Mesenchymal stem cell (in vitro differentiated cells and primary cell): ENCODE results near the gene SLC28A1.

Source experiments
- DNase-seq: peaks from one replicate; pipeline ENCODE4 v3.0.0-alpha.2; 2013
- H2AFZ ChIP-seq: one replicate; pipeline ENCODE4 v1.6.1; 2013; ENCODE audit warnings: low read depth, mild to moderate bottlenecking, control low read depth, inconsistent platforms, low read length, moderate library complexity
- H2AK5ac ChIP-seq: 2 replicates; pipeline ENCODE4 v1.6.1; 2013; ENCODE audit warnings: low read length, moderate library complexity, mild to moderate bottlenecking, inconsistent platforms; ENCODE audit not compliant: severe bottlenecking
- H2BK120ac ChIP-seq: one replicate; pipeline ENCODE4 v1.6.1; 2013; ENCODE audit warnings: low read depth, mild to moderate bottlenecking, inconsistent platforms, low read length, moderate library complexity
- H2BK12ac ChIP-seq, 2 experiments: one replicate each; pipeline ENCODE4 v1.6.1; 2013; ENCODE audit warnings: inconsistent platforms in 2 of 2, low read length in 2 of 2, mild to moderate bottlenecking in 2 of 2, moderate library complexity in 2 of 2, control low read depth in 1 of 2
- H2BK15ac ChIP-seq: one replicate; pipeline ENCODE4 v1.6.1; 2013; ENCODE audit warnings: mild to moderate bottlenecking, low read depth, inconsistent platforms; ENCODE audit not compliant: poor library complexity, severe bottlenecking
- H2BK5ac ChIP-seq: 2 replicates; pipeline ENCODE4 v1.6.1; 2013; ENCODE audit warnings: low read depth, mild to moderate bottlenecking, low read length, control low read depth, inconsistent platforms; ENCODE audit not compliant: poor library complexity, severe bottlenecking
- H3K14ac ChIP-seq, 2 experiments: one replicate each; pipeline ENCODE4 v1.6.1; 2013; ENCODE audit warnings: inconsistent platforms in 2 of 2, low read length in 2 of 2, control low read depth in 1 of 2, mild to moderate bottlenecking in 1 of 2, moderate library complexity in 1 of 2
- H3K18ac ChIP-seq, 2 experiments: one replicate each; pipeline ENCODE4 v1.6.1; 2013; ENCODE audit warnings: inconsistent platforms in 2 of 2, low read length in 2 of 2, control low read depth in 1 of 2, low read depth in 1 of 2, mild to moderate bottlenecking in 1 of 2
- H3K23ac ChIP-seq, 2 experiments: one replicate each; pipeline ENCODE4 v1.6.1; 2013; ENCODE audit warnings: inconsistent platforms in 2 of 2, low read length in 2 of 2, mild to moderate bottlenecking in 2 of 2, moderate library complexity in 2 of 2, control low read depth in 1 of 2
- H3K27ac ChIP-seq: 2 replicates; pipeline ENCODE4 v1.5.1; 2013; ENCODE audit warnings: mild to moderate bottlenecking, moderate library complexity, low read length, control low read depth, inconsistent platforms; ENCODE audit not compliant: poor library complexity, severe bottlenecking
- H3K27me3 ChIP-seq, 2 experiments: 2 replicates each; pipeline versions ENCODE4 v1.6.1 to v1.7.0; 2013; ENCODE audit warnings: low read length in 2 of 2, mild to moderate bottlenecking in 2 of 2, moderate library complexity in 2 of 2, control low read depth in 1 of 2, inconsistent platforms in 1 of 2; ENCODE audit not compliant: control insufficient read depth in 1 of 2, insufficient read depth in 1 of 2
- H3K36me3 ChIP-seq, 2 experiments: 2 replicates each; pipeline versions ENCODE4 v1.6.1 to v1.7.0; 2013; ENCODE audit warnings: low read length in 2 of 2, control low read depth in 1 of 2, inconsistent platforms in 1 of 2, low read depth in 1 of 2, mild to moderate bottlenecking in 1 of 2; ENCODE audit not compliant: insufficient read depth in 2 of 2, control insufficient read depth in 1 of 2
- H3K4ac ChIP-seq, 2 experiments: one replicate each; pipeline ENCODE4 v1.6.1; 2013; ENCODE audit warnings: inconsistent platforms in 2 of 2, low read length in 2 of 2, mild to moderate bottlenecking in 2 of 2, moderate library complexity in 2 of 2, control low read depth in 1 of 2, low read depth in 1 of 2
- H3K4me1 ChIP-seq: 2 replicates; pipeline ENCODE4 v1.6.1; 2013; ENCODE audit warnings: low read depth, low read length, control low read depth; ENCODE audit not compliant: control insufficient read depth, insufficient read depth
- H3K4me2 ChIP-seq: 2 replicates; pipeline ENCODE4 v1.6.1; 2013; ENCODE audit warnings: low read length, mild to moderate bottlenecking, inconsistent platforms; ENCODE audit not compliant: poor library complexity, severe bottlenecking
- H3K4me3 ChIP-seq, 2 experiments: 2 replicates each; pipeline versions ENCODE4 v1.5.1 to v1.7.0; 2013; ENCODE audit warnings: low read length in 2 of 2, mild to moderate bottlenecking in 2 of 2, control low read depth in 1 of 2, low read depth in 1 of 2; ENCODE audit not compliant: insufficient read depth in 1 of 2
- H3K79me1 ChIP-seq: replicated peaks from 2 replicates; pipeline ENCODE4 v1.6.1; 2013; ENCODE audit warnings: mild to moderate bottlenecking, control low read depth, low read length, inconsistent platforms; ENCODE audit not compliant: poor library complexity, severe bottlenecking
- H3K9ac ChIP-seq: 2 replicates; pipeline ENCODE4 v1.7.0; 2013; ENCODE audit warnings: mild to moderate bottlenecking, low read length, moderate library complexity
- H3K9me3 ChIP-seq: 2 replicates; pipeline ENCODE4 v1.7.0; 2013; ENCODE audit warnings: mild to moderate bottlenecking, low read length; ENCODE audit not compliant: control insufficient read depth
- H4K8ac ChIP-seq: one replicate; pipeline ENCODE4 v1.6.1; 2013; ENCODE audit warnings: inconsistent platforms, mild to moderate bottlenecking, low read length, moderate library complexity
- H4K91ac ChIP-seq: one replicate; pipeline ENCODE4 v1.6.1; 2013; ENCODE audit warnings: mild to moderate bottlenecking, low read length, inconsistent platforms
- WGBS: methylation state at CpG from one replicate; pipeline ENCODE4 v1.1.7; 2013; ENCODE audit warnings: mixed read lengths; 5-methylcytosine and 5-hydroxymethylcytosine counted together

Gene SLC28A1

GRCh38 chr15:84909029-84909428 is 24.6 kb downstream of the SLC28A1 start:
- DNase-seq, result no peak
- no peak overlapping the region for H2AFZ ChIP-seq
- H4K91ac ChIP-seq, result no peak overlapping the region
- no peak overlapping the region for H3K27ac ChIP-seq
- H2AK5ac ChIP-seq, result no peak overlapping the region
- no peak overlapping the region for H3K4me3 ChIP-seq
- no peaks in the 10 kb centered on the region for H3K79me1 ChIP-seq
- H2BK15ac ChIP-seq, result no peak overlapping the region
- no peak overlapping the region for H3K18ac ChIP-seq
- H3K9me3 ChIP-seq, result no peaks in the 10 kb centered on the region
- H3K9ac ChIP-seq, result no peak overlapping the region
- WGBS, result 58% methylated on average over 2 of the region's 3 CpGs
- no peak overlapping the region for H3K4ac ChIP-seq
- no peak overlapping the region for H3K23ac ChIP-seq
- no peaks in the 10 kb centered on the region for H3K36me3 ChIP-seq
- H3K14ac ChIP-seq, result no peak overlapping the region
- H2BK12ac ChIP-seq, result no peak overlapping the region
- H3K4me2 ChIP-seq, result no peak overlapping the region
- H3K27me3 ChIP-seq, result no peaks in the 10 kb centered on the region
- H2BK120ac ChIP-seq, result no peak overlapping the region
- no peak overlapping the region for H4K8ac ChIP-seq
- peaks cover 24% of the 10 kb centered on the region for H3K4me1 ChIP-seq
- no peak overlapping the region for H2BK5ac ChIP-seq

GRCh38 chr15:84909782-84910181 is 25.3 kb downstream of the SLC28A1 start:
- H4K8ac ChIP-seq, result no peak overlapping the region
- H3K27me3 ChIP-seq, result no peaks in the 10 kb centered on the region
- H2BK15ac ChIP-seq, result no peak overlapping the region
- no peak overlapping the region for H3K23ac ChIP-seq
- no peaks in the 10 kb centered on the region for H3K79me1 ChIP-seq
- H3K4me3 ChIP-seq, result no peak overlapping the region
- H2BK12ac ChIP-seq, result no peak overlapping the region
- H3K4ac ChIP-seq, result no peak overlapping the region
- 92% methylated on average over 4 of the region's 4 CpGs for WGBS
- H3K27ac ChIP-seq, result no peak overlapping the region
- H3K18ac ChIP-seq, result no peak overlapping the region
- H2AFZ ChIP-seq, result no peak overlapping the region
- H2BK120ac ChIP-seq, result no peak overlapping the region
- H2AK5ac ChIP-seq, result peak overlapping the region; percentile 33
- no peaks in the 10 kb centered on the region for H3K9me3 ChIP-seq
- H3K14ac ChIP-seq, result no peak overlapping the region
- H3K9ac ChIP-seq, result no peak overlapping the region
- H3K4me2 ChIP-seq, result no peak overlapping the region
- no peaks in the 10 kb centered on the region for H3K36me3 ChIP-seq
- no peak overlapping the region for H2BK5ac ChIP-seq
- H4K91ac ChIP-seq, result no peak overlapping the region
- DNase-seq, result no peak
- peaks cover 29% of the 10 kb centered on the region for H3K4me1 ChIP-seq

- Histone ChIP-seq H3K36me3 (no peaks in the 10 kb centered on the region), H3K4ac (no peak overlapping the region), H3K27ac (peak overlapping the region; percentile 99), H3K18ac (no peak overlapping the region), H3K4me1 (peaks cover 34% of the 10 kb centered on the region), H3K4me2 (no peak overlapping the region), H3K4me3 (no peak overlapping the region), H2BK5ac (no peak overlapping the region), H3K14ac (peak overlapping the region in 1 of 2 experiments; percentile 14), H2BK12ac (no peak overlapping the region), H4K8ac (no peak overlapping the region), H3K9me3 (no peaks in the 10 kb centered on the region), H2AFZ (no peak overlapping the region), H2BK120ac (no peak overlapping the region), H4K91ac (no peak overlapping the region), H3K9ac (no peak overlapping the region), H2BK15ac (no peak overlapping the region), H2AK5ac (peak overlapping the region; percentile 11), H3K79me1 (no peaks in the 10 kb centered on the region), H3K27me3 (no peaks in the 10 kb centered on the region), H3K23ac (no peak overlapping the region)
- 96% methylated on average over 17 of the region's 17 CpGs for WGBS
- no peak for DNase-seq
Measured at GRCh38 chr15:84910928-84911623, 26.6 kb downstream of the SLC28A1 start.

GRCh38 chr15:84911879-84912660 is 27.6 kb downstream of the SLC28A1 start:
- Histone ChIP-seq H3K79me1 (no peaks in the 10 kb centered on the region), H4K91ac (no peak overlapping the region), H3K23ac (no peak overlapping the region), H3K4me1 (peaks cover 34% of the 10 kb centered on the region), H3K27me3 (no peaks in the 10 kb centered on the region), H2BK12ac (no peak overlapping the region), H2AFZ (peak overlapping the region; percentile 43), H3K9ac (peak overlapping the region; percentile 23), H3K4me3 (peak overlapping the region in 1 of 2 experiments; percentile 0), H3K18ac (peak overlapping the region; percentile 11 to 81), H2AK5ac (peak overlapping the region; percentile 40), H3K14ac (no peak overlapping the region), H2BK15ac (peak overlapping the region; percentile 14), H3K4me2 (no peak overlapping the region), H2BK120ac (peak overlapping the region; percentile 52), H2BK5ac (peak overlapping the region; percentile 95), H3K4ac (peak overlapping the region in 1 of 2 experiments; percentile 75), H4K8ac (peak overlapping the region; percentile 96), H3K36me3 (no peaks in the 10 kb centered on the region), H3K27ac (peak overlapping the region; percentile 99), H3K9me3 (no peaks in the 10 kb centered on the region)
- WGBS, result 59% methylated on average over 6 of the region's 6 CpGs
- DNase-seq, result peak; percentile 91
